Left ventricle myocardium superior (tissue), 1 donor: ENCODE data around the gene DNAI2. TPM values are rescaled to one million over a fixed set of nuclear protein-coding genes. Genes with fewer than 3 reads are reported as not detected.
"Not testable (repeated sequence)": the region's sequence is repeated elsewhere in the genome, so short reads cannot be mapped to it uniquely, and the experiment has no call there.

Experiments
- ATAC-seq: fragments of 200-7000 bp; cut with Tn5 transposase; one replicate; pipeline ENCODE4 v1.9.1; 2020; ENCODE audit warnings: mild to moderate bottlenecking, moderate library complexity
- DNase-seq: peaks from one replicate; pipeline ENCODE4 v3.0.0-alpha.2; 2020
- intact Hi-C: fragments of 100-400 bp; cut with micrococcal nuclease; formaldehyde crosslinking; loops from one replicate; pipeline ENCODE4 v1.11.0; 2022
- total RNA-seq: library from RNA; stranded (reverse); fragmentation: NEBNext Ultra II Directional; extraction: Animal tissue kit (Norgen Biotek cat#: 25700); gene quantifications from one replicate; pipeline ENCODE4 v1.2.1, GENCODE V29; 2021
- donor health status: DM: no; HTN: yes; CAD: no; lungs with severe emphysema.

DNAI2 gene
- total RNA-seq, 1 donor from 2014 or later, result not detected

DNA sequence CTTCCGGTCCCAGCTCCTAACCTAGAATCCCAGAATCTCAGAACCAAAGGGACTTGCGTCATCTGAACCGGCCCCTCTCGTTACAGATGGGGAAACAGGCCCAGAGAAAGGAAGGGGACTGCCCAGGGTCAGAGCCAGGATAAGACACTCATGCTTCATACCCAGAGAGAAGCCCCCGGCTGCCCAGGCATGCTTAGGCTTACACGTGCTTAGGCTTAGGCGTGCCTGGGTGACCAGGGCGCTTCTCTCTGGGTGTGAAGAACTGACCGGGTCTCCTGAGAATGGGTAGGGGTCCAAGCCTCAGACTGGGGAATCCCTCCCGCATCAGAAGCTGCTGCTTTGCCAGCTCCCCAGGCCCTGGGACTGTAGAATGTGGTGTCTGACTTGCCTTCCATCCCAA, 29.9 kb upstream of the DNAI2 start:
- intact Hi-C loops, result no loop called here
- ATAC-seq (no peak), DNase-seq (no peak)

DNA sequence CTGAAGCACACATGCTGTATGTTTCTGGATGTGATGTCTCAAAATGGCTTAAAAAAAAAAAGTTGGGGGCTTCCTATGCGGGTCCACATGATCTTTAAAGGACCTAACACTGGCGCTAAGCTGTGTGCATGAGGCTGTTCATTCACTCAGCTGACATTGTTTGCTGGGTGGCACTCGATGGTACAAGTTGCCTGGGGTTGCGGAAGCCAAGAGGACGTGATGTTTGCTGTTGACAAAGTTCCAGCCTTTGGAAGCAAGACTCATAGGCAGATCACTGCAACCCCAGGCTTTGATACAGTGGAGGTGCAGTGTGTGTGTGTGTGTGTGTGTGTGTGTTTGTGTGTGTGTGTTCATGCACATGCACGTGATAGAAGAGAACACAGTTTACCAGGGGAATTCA, 29.5 kb upstream of the DNAI2 start:
- DNase-seq, result no peak
- ATAC-seq, result peak; percentile 49
- intact Hi-C loops, result no loop called here

DNA sequence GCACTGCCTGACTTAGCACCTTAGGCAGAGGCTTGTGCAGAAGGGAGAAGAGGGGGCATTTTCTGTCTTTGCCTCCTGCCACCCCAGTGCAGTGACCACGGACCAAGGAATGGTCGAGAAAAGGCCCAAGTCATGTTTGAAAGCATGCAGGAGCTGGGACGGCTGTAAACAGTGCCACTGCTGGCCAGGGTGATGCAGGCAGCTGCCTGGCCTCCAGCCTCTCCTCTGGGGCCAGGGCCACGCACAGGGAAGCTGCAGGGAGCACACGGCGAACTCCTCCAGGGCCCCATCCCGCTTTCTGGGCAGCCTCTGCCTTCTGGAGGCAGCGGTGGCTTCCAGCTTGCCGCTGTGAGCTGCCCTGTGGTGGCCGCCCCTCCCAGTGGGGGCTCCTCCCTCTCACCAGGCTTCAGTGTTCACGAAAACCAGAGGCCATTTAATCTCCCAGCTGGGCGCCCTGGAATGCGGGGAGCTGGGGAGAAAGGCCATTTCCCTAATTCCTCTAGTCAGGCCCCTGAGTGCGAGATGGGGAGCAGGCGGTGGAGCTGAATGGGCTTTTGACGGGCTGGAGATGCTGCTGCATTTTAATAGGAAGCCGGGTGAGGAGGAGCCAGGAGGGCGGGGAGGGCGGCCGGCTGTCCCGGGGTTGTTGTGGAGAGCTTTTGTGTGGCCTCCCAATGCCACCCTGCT, 28.7 kb upstream of the DNAI2 start:
- ATAC-seq (no peak), DNase-seq (no peak)
- intact Hi-C loops, result no loop called here

DNA sequence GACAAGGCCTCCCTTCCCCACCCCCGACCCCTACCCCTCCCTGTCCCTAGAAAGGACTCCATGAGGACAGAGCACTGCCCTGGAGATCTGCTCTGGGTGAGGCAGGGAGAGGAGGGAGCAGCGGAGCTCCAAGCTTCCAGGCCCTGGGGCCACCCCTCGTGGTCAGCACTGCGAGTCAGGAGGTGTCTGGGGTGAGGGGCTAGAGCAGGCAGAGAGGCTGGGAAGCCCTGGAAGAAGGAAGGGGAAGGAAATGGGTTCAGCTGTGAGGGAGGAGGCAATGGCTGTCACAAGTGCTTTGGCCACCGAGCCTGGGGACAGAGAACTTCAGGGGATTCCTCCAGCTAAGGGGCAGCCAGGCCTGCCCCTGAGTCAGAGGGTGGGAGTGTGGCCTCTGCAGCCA, 28.2 kb upstream of the DNAI2 start:
- intact Hi-C loops, result no loop called here
- no peak for DNase-seq
- no peak for ATAC-seq

DNA sequence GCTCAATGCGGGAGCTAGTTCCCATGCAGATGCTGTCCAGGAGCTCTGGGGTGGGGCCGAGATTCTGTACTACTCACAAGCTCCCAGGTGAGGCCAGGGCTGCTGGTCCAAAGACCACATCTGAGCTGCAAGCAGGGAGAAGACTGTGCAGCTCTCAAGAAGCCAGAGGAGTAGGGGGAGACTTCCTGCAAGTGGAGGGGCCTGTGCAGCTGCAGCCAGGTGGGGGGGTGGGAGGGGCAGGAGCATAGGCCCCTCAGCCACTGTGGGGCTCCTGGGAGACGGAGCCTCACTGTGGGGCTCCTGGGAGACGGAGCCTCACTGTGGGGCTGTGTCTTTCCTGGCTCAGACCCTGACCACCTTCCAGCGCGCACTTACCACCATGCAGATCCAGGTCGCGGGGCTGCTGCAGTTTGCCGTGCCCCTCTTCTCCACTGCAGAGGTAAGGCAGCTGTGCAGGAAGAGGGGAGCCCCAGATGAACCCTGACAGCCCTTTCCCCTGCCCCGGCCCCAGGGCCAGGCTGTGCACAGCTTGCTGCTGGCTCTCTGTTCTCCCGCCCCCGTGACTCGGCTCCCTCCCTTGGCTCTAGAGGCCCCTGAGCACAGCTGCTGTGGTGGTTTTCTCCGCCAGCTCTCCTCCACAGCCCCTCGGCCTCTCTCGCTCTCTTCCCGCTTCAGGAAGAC, 24.3 kb upstream of the DNAI2 start:
- ATAC-seq (peak; percentile 47), DNase-seq (no peak)
- intact Hi-C loops, result no loop called here

DNA sequence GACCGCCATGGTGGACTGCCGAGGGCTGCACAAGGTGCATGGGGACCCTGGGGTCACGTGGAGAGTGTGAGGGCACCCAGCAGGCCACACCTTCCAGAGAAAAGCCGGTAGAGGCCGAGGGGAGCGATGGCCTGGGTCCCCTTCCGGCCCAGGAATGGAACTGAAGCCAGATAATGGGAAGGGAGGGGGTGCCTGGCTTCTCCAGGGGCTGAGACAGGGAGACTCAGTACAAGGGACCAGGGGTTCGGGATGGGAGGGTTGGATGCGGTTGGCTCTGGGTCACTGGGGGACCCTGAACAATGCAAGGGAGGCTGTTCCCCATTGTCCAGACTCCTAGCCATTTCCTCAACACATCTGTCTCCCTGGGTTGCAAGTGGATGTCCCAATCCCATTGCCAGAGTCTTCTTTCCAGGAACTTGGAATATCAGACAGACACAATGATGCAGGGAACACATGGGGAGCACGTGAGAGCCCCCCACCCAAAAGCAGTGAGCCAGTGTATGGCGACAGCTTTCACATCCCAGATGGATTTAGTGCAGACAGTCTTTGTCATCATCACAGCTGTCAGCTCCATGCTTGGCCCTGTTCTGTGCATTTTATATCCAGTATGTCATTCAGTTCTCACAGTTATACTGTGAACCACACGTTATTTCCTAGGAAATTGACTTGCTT, 23.6 kb upstream of the DNAI2 start:
- intact Hi-C loops, result no loop called here
- no peak for DNase-seq
- no peak for ATAC-seq

DNA sequence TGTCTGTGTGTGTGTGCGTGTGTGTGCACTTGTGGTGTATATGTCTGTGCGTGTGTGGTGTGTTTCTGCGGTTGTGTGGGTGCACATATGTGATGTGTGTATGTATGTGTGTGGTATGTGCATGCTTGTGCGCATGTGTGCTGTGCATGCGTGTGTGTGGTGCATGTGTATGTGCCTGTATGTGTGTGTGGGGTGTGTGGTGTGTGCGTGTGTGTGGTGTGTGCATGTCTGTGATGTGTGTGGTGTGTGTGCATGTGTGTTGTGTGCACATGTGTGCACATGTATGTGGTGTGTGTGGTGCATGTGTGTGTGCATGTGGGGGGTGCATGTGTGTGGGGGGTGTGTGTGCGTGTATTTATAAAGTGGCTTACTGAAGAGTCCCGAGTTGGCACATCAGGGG, 23.0 kb upstream of the DNAI2 start:
- ATAC-seq (no peak), DNase-seq (no peak)
- intact Hi-C loops, result no loop called here

DNA sequence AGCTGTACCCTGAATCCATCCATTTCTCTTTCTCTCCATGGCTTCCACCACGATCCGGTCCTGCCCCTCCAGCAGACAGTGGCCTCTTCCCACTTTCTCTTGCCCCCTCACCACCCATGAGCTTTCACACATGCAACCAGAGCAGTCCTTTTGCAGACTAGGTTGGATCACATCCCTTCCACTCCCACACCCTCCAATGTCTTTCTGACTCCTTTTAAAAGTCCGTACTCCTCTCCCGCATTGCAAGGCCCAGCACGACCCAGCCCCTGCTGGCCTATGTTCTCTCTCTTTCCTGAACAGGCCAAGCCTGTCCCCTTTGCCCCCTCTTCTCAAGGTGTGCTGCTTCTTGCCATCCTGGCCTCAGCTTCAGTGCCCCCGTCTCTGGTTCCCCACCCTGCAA, 22.5 kb upstream of the DNAI2 start:
- intact Hi-C loops, result no loop called here
- no peak for ATAC-seq
- no peak for DNase-seq

DNA sequence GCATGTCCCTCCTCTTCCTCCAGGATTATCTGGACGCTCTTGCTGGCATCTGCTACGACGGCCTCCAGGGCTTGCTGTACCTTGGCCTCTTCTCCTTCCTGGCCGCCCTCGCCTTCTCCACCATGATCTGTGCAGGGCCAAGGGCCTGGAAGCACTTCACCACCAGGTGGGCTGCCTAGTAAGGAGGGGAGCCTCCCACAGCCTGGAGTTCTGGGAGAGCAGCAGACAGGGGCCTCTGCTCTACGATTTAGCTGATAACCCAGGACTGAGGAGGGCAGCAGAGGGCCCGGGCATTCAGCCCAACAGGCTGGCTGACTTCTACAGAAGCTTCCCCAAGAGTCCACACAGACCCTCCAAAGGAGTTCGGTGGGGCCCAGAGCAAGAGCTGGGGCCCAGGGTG, 21.8 kb upstream of the DNAI2 start:
- no peak for DNase-seq
- intact Hi-C loops, result no loop called here
- no peak for ATAC-seq

DNA sequence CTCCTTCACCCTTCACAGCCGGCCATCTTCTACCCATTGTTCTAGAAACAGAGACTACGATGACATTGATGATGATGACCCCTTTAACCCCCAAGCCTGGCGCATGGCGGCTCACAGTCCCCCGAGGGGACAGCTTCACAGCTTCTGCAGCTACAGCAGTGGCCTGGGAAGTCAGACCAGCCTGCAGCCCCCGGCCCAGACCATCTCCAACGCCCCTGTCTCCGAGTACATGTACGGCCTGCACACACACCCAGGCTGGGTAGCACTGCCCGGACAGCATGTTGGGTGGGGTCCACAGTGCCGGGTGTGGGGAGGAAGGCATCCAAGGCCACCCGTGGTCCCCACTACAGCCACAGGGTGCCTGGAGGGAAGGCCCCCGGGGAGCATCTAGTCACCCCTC, 21.0 kb upstream of the DNAI2 start:
- DNase-seq (no peak), ATAC-seq (no peak)
- intact Hi-C loops, result no loop called here

DNA sequence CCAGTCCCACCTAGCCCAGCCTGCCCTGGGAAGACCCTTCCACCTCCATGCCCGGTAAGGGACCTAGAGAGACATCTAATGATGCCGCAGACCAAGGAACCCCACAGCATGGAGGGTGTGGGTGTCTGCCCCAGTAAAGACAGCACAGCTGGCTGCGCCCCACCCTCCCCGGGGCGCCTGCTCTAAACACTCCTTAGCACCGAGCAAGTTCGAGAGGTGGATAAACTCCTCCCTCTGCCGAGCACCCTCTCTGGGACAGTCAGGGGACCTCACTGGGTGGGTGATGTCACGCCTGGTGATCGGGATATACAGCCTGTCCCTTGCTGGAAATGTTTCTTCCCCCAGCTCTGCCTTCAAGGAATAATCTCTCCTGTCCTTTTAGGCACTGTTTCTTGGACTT, 16.7 kb upstream of the DNAI2 start:
- intact Hi-C loops, result no loop called here
- no peak for DNase-seq

DNA sequence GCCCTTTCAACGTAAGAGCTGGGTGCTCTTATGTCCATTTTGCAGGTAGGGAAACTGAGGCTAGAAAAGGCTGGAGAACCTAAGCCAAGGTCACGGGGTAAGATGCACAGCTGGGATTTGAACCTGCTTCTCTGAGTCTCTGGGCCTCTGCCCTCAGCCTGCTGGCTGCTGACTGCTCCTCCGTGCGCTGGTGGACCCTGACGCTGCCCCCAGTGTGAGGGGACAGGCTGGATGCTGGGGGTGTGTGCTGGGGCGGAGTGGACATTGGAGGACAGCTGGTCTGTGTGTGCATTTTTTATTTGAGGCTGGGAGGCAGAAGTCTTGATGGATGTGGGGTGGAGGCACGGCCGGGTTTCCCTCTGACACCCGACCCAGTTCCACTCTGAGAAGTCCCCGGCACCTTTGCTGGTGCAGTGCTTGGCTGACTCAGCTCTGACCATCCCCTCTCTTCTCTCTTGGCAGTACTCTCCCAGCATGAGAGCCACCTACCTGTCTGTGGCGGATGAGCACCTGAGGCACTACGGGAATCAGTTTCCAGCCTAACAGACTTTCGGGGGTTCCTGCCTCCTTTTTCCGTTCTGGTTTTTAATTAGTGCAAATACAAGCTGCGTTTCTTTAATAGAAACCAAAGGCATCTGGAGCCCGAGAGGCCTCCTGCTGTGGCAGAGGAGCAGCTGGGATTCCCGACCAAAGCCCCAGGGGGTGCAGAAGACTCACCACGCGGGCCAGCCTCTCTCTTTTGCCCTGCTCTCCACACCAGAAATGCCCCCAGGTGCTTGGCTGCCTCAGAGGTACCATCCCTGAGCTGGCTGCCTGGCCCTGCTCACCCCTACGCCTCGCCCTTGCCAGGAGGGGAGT, 14.1 kb upstream of the DNAI2 start:
- intact Hi-C loops, result no loop called here
- no peak for DNase-seq
- no peak for ATAC-seq

More for the DNA sequence above, 16.7 kb upstream of the DNAI2 start:
- no peak for ATAC-seq

DNA sequence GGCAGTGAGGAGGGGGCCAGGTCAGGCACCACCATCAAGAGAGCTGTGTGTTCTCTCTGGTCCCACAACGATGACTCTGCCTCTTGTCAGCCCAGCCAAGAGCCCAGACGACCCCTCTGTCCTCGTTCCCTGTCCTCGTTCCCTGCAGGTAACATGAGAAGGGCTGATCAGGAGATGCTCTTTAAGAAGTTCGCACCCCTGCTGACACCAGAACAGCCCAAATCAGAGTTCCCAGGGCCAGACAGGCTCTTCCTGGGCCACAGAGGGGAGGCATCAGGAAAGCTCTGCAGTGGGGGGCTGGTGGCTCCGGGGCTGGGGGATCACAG, 13.5 kb upstream of the DNAI2 start:
- DNase-seq, result no peak
- intact Hi-C loops, result no loop called here
- ATAC-seq, result no peak

DNA sequence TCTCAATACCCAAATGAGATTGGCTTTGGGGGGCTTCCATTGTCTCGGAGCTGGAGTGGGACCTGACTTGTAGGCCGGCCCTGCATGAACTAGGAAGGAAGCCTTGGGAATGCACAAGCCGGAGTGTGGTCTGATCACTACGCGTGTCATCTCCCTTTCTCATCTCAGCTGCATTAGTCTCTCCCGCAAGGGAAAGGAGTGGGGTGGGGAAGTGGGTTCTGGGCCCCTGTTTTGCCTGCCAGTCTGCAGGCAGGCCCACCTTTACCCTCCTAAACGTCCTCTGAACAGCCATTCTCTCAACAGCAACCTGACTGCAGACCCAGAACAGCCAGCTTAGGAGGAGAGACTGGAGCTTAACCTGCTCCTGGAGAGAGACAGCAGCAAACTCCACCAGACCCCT, 11.4 kb upstream of the DNAI2 start:
- intact Hi-C loops, result no loop called here
- DNase-seq, result no peak
- ATAC-seq, result no peak

DNA sequence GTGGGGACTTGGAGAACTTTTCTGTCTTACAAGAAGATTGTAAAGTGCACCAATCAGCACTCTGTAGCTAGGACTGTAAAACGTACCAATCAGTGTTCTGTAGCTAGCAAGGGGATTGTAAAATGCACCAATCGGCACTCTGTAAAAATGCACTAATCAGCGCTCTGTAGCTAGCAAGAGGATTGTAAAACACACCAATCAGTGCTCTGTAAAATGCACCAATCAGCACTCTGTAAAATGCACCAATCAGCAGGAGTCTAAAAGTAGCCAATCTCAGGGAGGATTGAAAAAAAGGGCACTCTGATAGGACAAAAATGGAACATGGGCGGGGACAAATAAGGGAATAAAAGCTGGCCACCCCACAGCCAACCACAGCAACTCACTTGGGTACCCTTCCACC, 7.0 kb upstream of the DNAI2 start:
- ATAC-seq, intact Hi-C loops, DNase-seq: not testable (repeated sequence)

DNA sequence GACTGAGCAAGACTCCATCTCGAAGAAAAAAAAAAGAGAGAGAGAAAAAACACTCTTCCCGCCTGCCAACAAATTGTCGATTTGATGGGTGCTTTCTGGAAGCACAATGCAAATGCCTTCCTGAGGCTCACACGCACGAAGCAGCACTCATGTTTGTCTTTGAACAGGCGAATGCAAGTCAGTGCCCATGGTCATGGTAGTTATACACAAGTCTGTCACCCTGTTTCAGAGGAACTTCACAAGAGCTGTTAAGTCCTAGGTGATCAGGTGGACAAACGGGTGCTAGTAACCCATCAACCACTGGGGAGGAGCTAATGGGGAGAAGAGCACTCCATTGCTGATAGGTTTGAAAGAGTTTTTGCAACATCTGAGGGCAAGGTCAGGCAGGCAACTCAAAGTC, 6.5 kb upstream of the DNAI2 start:
- intact Hi-C loops, result no loop called here
- no peak for ATAC-seq
- no peak for DNase-seq

DNA sequence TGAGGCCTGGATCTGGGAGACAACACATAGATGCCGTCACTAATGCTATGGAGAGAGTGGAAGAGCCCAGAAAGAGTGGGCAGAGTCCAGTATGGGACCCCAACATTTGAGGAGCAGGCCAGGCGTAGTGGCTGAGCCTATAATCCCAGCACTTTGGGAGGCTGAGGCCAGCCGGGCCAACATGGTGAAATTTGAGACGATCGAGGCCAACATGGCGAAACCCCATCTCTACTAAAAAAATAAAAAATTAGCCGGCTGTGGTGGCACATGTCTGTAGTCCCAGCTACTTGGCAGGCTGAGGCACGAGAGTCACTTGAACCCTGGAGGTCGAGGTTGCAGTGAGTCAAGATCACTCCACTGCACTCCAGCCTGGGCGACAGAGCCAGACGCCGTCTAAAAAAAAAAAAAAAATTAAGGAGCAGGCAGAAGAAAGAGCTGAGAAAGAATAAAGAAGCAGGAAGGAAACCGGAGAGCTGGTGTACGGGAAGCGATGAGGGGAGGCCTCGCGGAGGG, 6.0 kb upstream of the DNAI2 start:
- DNase-seq (no peak), ATAC-seq (no peak)
- intact Hi-C loops, result no loop called here

DNA sequence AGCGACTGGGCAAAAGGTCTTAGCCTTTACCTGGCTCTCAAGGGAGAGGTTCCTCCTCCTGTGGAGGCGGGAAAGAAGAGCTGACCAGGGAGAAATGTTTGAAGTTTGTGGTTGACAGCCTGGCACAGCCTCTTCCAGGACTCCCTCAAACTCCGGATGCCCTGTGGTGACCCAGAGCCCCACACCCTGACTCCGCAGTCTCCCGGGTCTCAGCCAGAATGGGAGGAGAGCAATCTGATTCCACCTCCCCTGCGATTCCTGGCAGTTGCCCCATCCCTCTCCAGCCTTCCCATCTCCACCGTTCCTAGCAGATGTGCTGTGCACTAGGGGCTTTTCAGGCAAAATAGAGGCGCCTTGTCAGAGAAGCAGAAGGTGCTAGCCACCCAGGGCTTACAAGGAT, 5.5 kb upstream of the DNAI2 start:
- DNase-seq (no peak), ATAC-seq (no peak)
- intact Hi-C loops, result no loop called here

DNA sequence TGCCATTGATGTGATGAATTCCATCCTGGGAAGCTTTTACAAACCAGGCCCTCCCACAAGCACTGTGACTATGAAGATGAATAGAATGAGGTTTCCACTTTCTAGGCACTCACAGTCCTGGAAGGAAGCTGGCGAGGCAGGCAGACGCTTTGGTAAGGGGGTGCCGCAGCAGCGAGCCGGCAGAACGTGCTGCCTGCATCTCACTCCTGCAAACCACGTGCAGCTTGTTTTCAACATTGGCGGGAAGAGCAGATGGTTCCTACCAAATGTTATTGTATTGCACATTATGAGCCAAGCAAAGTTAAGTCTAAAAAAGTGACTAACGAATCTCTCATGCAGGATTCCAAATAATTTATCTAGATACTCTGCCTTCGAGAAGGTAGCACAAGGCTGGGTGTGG, 3.7 kb upstream of the DNAI2 start:
- DNase-seq (no peak), ATAC-seq (no peak)
- intact Hi-C loops, result no loop called here

DNA sequence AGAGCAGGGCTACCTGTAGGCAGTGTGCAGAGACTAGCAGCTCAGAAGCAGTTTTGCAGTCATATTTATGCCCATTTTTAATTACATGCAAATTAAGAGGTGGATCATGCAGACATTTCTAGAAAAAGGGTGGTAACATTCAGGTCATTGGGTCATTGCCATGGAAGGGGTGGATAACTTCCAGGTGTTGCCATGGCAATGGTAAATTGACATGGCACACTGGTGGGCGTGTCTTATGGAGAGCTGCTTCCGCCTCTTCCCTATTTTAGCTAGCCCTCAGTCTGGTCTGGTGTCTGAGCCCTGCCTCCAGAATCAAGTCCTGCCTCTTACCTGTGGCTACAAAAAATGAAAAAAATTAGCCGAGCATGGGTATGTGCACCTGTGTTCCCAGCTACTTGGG, 2.8 kb upstream of the DNAI2 start:
- ATAC-seq (no peak), DNase-seq (no peak)
- intact Hi-C loops, result no loop called here
